Stomach (tissue), 4 donors: ENCODE data around the gene HK1.

Source experiments
- CTCF ChIP-seq, 7 experiments: fragments of 450-650 bp in 4 of 7; fragments of 200-600 bp in 3 of 7; sonication (generic) in 3 of 7; IDR thresholded peaks; one replicate each; pipeline ENCODE4 v1.5.1; 2016 to 2019; ENCODE audit warnings: antibody characterized with exemption in 7 of 7, control low read depth in 2 of 7, mild to moderate bottlenecking in 1 of 7
- EP300 ChIP-seq: sonication (generic); formaldehyde crosslinking; IDR thresholded peaks from one replicate; pipeline ENCODE4 v1.6.1; 2017; ENCODE audit warnings: antibody characterized with exemption
- POLR2AphosphoS5 ChIP-seq, 3 donors: sonication (generic); formaldehyde crosslinking; IDR thresholded peaks; one replicate each; pipeline ENCODE4 v1.6.1; 2016; ENCODE audit warnings: antibody characterized with exemption in 3 of 3

- TF ChIP-seq CTCF (IDR thresholded peaks at IDR 0.05) (no peak), EP300 (no peak), POLR2AphosphoS5 (IDR thresholded peaks at IDR 0.05) (no peak)
These were observed 46.3 kb downstream of the HK1 start for GRCh38 chr10:69324583-69324982.
